HG03378 (cell line): ENCODE data around the gene HAGHL.

ENCODE experiments used
- ATAC-seq: cut with Tn5 transposase; IDR thresholded peaks from one replicate; pipeline ENCODE4 v1.9.1; 2021; ENCODE audit warnings: mild to moderate bottlenecking, moderate library complexity; ENCODE audit not compliant: unreplicated experiment

Gene HAGHL

DNA sequence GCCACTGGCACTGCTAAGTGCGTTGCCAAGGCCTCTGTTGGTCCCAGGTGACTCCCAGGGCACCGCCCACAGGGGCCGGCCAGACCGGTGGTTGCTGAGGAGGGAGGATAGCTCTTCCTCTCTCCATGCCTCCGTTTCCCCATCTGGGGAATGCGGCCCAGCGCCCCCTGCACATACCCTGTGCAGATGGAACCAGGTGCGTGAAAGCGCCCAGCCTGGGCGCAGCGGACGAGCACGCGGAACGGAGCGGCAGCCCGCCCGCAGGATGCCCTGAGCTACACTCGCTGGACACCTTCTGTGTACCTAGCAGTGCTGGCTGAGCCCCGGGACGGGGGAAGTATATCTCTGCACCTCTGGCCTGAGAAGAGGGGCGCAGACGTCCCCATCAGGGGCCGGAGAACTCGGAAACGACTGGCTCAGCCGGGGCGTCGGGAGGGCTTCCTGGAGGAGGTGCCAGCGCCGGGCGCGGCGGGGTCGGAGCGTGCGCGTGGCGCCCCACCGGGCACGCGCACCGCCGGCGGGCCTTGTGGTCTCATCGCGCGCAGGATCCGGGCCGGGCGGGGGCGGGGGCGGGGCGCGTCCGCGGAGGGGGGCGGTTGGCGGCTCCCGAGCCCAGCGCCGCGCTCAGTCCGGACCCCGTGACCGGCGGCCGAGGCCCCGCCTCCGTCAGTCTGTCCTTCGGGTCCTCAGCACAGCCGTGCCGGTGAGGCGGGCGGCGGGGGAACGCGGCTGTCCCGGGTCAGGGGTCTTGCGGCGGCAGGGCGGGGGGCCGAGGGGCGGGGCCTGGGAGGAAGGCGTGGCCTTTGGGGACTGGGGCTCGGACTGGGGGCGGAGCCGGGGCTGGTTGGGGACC lies at the start of gene HAGHL, which contains the start of gene CCDC78:
TSS of gene HAGHL (plus strand) at position 669 of the 853 bp plus-strand sequence. CDS start 404 bp downstream, outside the sequence.
TSS of gene CCDC78 (minus strand) at position 6 of the 853 bp plus-strand sequence. CDS start 76 bp downstream, outside the sequence.
- no peak for ATAC-seq

DNA sequence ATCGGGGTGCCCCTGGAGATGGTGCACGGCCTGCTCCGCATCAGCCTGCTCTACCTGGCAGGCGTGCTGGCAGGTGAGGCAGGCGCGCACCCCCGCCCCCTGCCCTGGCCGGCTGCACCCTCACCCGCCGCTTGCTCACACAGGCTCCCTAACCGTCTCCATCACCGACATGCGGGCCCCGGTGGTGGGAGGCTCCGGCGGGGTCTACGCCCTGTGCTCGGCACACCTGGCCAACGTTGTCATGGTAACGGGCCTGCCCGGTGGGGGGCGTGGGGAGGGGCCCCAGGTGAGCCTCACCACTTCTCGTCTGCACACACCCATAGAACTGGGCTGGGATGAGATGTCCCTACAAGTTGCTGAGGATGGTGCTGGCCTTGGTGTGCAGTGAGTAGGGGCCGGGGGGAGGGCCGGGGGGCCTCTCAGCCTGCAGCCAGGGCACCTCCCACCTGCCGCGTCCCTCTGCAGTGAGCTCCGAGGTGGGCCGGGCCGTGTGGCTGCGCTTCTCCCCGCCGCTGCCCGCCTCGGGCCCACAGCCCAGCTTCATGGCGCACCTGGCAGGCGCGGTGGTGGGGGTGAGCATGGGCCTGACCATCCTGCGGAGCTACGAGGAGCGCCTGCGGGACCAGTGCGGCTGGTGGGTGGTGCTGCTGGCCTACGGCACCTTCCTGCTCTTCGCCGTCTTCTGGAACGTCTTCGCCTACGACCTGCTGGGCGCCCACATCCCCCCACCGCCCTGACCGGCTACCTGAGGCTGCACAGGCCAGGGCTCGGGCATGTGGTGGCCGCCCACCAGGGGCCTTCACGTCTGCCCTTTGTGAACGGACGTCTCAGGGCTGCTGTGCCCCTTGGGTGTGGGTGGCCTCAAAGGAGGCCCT lies 49.4 kb upstream of the HAGHL start:
- ATAC-seq, result no peak

DNA sequence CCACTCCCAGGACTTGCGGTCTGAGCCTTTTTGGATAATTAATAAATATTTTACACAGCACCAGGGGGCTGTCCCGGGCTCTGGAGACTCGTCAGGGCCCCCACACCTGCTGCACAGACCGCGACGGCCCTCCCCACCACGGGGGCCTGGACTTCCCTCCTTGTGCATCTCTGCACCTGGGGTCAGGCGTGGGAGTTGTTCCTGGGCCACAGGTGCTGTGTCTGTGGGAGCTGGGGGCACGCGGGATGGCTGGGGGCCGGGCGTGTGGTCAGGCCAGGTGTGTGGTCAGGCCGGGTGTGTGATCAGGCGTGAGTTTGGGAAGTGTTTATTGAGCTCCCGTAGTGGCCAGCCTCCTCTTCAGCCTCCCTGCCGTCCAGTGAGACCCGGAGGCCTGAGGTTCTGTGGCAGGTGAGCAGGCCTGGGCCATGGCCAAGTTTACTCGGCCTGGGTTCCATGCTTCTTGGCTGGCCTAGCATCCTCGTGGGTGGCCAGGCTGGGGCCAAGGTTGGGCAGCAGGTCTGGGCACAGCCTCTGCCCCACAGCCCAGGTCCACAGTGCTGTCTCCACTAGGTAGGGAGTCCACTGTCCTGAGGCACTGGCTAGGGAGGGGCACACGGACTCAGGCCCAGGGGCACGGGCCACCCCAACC lies 48.6 kb upstream of the HAGHL start:
- no peak for ATAC-seq

GRCh38 chr16:678858-679813 lies 47.8 kb upstream of the HAGHL start:
- ATAC-seq, result no peak

GRCh38 chr16:679814-680624 lies 46.9 kb upstream of the HAGHL start, which contains the start of gene STUB1:
TSS of gene STUB1 (plus strand) at chr16:680410. CDS start at chr16:680526, 116 bp downstream.
- no peak for ATAC-seq

DNA sequence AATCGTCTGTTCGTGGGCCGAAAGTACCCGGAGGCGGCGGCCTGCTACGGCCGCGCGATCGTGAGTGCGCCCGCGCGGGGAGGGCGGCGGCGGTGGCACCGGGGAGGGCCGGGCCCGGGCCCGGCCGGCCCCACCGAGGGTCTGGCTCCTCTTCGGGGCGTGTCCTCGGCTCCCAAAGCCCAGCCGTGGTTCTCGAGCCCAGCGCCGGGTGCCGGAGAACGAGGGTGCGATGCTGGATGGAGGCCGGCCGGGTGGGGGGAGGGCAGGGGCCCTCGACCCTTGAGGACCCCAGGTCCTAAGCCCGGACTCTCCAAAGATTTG lies 46.3 kb upstream of the HAGHL start:
- ATAC-seq, result no peak

- ATAC-seq, result no peak
Observed at GRCh38 chr16:680967-681745, 45.8 kb upstream of the HAGHL start.

GRCh38 chr16:681746-682427 lies 45.0 kb upstream of the HAGHL start:
- no peak for ATAC-seq

DNA sequence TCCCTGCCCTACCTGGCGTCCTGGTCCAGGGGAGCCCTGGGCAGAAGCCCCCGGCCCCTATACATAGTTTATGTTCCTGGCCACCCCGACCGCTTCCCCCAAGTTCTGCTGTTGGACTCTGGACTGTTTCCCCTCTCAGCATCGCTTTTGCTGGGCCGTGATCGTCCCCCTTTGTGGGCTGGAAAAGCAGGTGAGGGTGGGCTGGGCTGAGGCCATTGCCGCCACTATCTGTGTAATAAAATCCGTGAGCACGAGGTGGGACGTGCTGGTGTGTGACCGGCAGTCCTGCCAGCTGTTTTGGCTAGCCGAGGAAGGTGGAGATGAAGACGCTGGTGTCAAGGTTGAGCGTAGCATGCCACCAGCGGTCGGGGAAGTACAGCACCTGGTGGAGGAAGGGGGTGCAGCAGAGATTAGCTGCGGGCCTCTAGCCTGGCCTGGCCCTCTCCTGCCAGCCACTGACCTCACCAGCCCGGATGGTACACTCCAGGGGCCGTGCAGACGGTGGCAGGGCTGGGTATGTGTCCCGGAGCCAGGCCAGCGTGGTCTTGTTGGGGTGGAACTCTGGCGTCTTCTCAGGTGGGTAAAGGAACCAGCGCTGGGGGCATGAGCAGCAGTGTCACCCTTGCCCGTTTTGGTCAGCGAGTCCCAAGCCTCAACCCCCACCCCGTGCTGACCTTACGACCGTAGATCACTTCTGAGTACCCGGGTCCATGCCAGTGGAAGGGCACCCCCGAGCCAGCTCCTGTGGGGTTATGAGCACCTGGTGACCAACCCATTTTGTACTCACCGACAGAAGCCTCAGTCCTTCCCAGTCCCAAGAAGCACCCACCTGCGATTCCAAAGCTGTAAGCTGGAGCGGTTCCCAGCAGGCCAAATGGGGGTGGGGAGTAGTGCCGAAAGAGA lies 44.2 kb upstream of the HAGHL start:
- no peak for ATAC-seq

GRCh38 chr16:683396-684070 lies 43.4 kb upstream of the HAGHL start:
- no peak for ATAC-seq

DNA sequence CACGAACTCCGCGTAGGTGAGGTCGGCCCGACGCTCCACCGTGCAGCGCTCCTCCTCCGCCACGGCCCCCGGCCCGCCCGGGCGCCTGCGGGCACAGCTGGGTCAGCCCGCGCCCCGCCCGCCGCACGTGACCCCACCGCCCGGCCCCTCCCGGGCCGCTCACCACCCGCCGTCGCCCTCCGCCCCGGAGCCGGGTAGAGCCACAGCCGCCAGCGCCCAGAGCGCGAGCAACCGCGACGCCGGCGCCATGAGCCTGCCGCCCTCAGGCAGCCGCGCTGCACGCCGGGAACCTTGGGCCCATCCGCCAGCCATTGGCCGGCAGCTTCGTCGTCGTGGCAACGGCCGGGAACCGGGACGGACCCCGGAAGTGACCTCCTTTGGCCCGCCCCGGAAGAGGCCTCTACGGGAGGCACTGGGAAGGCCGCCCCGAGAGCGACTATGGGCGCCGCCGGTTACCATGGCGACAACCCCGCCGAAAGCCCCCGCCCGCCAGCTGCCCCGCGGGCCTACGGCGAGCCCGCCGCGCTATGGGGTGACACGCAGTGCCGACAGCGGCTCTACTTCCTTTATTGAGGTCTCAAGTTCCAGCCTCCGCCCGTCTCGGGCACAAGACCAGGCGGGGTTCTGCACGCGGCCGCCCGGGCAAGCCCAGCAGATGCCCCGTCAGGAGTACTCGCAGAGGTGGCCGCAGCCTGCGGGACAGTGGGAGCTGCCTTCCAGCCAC lies 42.7 kb upstream of the HAGHL start, which contains the start of gene JMJD8:
TSS of gene JMJD8 (minus strand) at position 264 of the 724 bp plus-strand sequence. CDS start at position 249, 15 bp downstream.
- ATAC-seq, result peak; percentile 66

GRCh38 chr16:684961-685696 lies 41.8 kb upstream of the HAGHL start:
- ATAC-seq, result no peak

- no peak for ATAC-seq
Observed at GRCh38 chr16:685967-686366, 40.9 kb upstream of the HAGHL start.

DNA sequence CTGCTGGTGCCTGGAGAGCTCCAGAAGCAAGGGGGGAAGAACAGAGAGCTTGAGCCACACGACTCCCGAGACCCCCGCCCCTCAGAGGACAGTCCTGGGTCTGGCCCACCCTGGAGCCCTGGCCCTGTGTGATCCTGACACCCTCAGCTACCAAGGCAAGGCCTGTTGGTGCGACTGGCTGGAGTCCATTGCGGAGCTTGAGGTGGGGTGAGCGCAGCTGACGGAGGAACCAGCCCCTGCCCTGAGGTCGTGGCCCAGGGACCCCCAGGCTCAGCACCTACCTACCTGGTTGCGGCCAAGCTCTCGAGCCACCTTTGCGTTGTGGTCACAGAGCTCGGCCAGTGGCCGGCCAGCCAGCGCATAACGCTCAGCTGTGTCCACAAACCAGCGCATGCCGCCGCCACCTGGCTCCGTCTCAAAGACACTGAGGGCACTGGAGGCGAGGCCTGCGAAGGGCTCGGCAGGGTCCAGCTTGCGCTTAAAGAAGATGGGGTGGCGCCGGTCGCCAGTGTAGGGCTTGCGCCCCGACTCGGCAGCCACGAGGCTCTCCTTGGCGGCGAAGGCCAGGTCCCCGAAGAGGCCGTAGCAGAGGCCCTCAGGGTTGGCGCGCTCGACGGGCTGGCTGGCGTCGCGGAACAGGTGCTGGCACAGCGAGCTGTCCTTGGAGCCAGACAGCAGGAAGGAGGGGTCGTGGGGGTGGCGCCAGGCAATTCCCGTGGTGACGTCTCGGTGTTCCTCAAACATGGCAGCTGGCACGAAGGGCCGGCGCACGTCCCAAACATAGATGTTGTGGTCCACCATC lies 40.2 kb upstream of the HAGHL start:
- ATAC-seq, result no peak
